Mesenchymal stem cell (in vitro differentiated cells and primary cell): ENCODE data around the gene SOX6.

Experiments used
- DNase-seq: peaks from one replicate; pipeline ENCODE4 v3.0.0-alpha.2; 2013
- H2AFZ ChIP-seq: one replicate; pipeline ENCODE4 v1.6.1; 2013; ENCODE audit warnings: low read depth, mild to moderate bottlenecking, control low read depth, inconsistent platforms, low read length, moderate library complexity
- H2AK5ac ChIP-seq: 2 replicates; pipeline ENCODE4 v1.6.1; 2013; ENCODE audit warnings: low read length, moderate library complexity, mild to moderate bottlenecking, inconsistent platforms; ENCODE audit not compliant: severe bottlenecking
- H2BK120ac ChIP-seq: one replicate; pipeline ENCODE4 v1.6.1; 2013; ENCODE audit warnings: low read depth, mild to moderate bottlenecking, inconsistent platforms, low read length, moderate library complexity
- H2BK12ac ChIP-seq, 2 experiments: one replicate each; pipeline ENCODE4 v1.6.1; 2013; ENCODE audit warnings: inconsistent platforms in 2 of 2, low read length in 2 of 2, mild to moderate bottlenecking in 2 of 2, moderate library complexity in 2 of 2, control low read depth in 1 of 2
- H2BK15ac ChIP-seq: one replicate; pipeline ENCODE4 v1.6.1; 2013; ENCODE audit warnings: mild to moderate bottlenecking, low read depth, inconsistent platforms; ENCODE audit not compliant: poor library complexity, severe bottlenecking
- H2BK5ac ChIP-seq: 2 replicates; pipeline ENCODE4 v1.6.1; 2013; ENCODE audit warnings: low read depth, mild to moderate bottlenecking, low read length, control low read depth, inconsistent platforms; ENCODE audit not compliant: poor library complexity, severe bottlenecking
- H3K14ac ChIP-seq, 2 experiments: one replicate each; pipeline ENCODE4 v1.6.1; 2013; ENCODE audit warnings: inconsistent platforms in 2 of 2, low read length in 2 of 2, control low read depth in 1 of 2, mild to moderate bottlenecking in 1 of 2, moderate library complexity in 1 of 2
- H3K18ac ChIP-seq, 2 experiments: one replicate each; pipeline ENCODE4 v1.6.1; 2013; ENCODE audit warnings: inconsistent platforms in 2 of 2, low read length in 2 of 2, control low read depth in 1 of 2, low read depth in 1 of 2, mild to moderate bottlenecking in 1 of 2
- H3K23ac ChIP-seq, 2 experiments: one replicate each; pipeline ENCODE4 v1.6.1; 2013; ENCODE audit warnings: inconsistent platforms in 2 of 2, low read length in 2 of 2, mild to moderate bottlenecking in 2 of 2, moderate library complexity in 2 of 2, control low read depth in 1 of 2
- H3K27ac ChIP-seq: 2 replicates; pipeline ENCODE4 v1.5.1; 2013; ENCODE audit warnings: mild to moderate bottlenecking, moderate library complexity, low read length, control low read depth, inconsistent platforms; ENCODE audit not compliant: poor library complexity, severe bottlenecking
- H3K27me3 ChIP-seq, 2 experiments: 2 replicates each; pipeline versions ENCODE4 v1.6.1 to v1.7.0; 2013; ENCODE audit warnings: low read length in 2 of 2, mild to moderate bottlenecking in 2 of 2, moderate library complexity in 2 of 2, control low read depth in 1 of 2, inconsistent platforms in 1 of 2; ENCODE audit not compliant: control insufficient read depth in 1 of 2, insufficient read depth in 1 of 2
- H3K36me3 ChIP-seq, 2 experiments: 2 replicates each; pipeline versions ENCODE4 v1.6.1 to v1.7.0; 2013; ENCODE audit warnings: low read length in 2 of 2, control low read depth in 1 of 2, inconsistent platforms in 1 of 2, low read depth in 1 of 2, mild to moderate bottlenecking in 1 of 2; ENCODE audit not compliant: insufficient read depth in 2 of 2, control insufficient read depth in 1 of 2
- H3K4ac ChIP-seq, 2 experiments: one replicate each; pipeline ENCODE4 v1.6.1; 2013; ENCODE audit warnings: inconsistent platforms in 2 of 2, low read length in 2 of 2, mild to moderate bottlenecking in 2 of 2, moderate library complexity in 2 of 2, control low read depth in 1 of 2, low read depth in 1 of 2
- H3K4me1 ChIP-seq: 2 replicates; pipeline ENCODE4 v1.6.1; 2013; ENCODE audit warnings: low read depth, low read length, control low read depth; ENCODE audit not compliant: control insufficient read depth, insufficient read depth
- H3K4me2 ChIP-seq: 2 replicates; pipeline ENCODE4 v1.6.1; 2013; ENCODE audit warnings: low read length, mild to moderate bottlenecking, inconsistent platforms; ENCODE audit not compliant: poor library complexity, severe bottlenecking
- H3K4me3 ChIP-seq, 2 experiments: 2 replicates each; pipeline versions ENCODE4 v1.5.1 to v1.7.0; 2013; ENCODE audit warnings: low read length in 2 of 2, mild to moderate bottlenecking in 2 of 2, control low read depth in 1 of 2, low read depth in 1 of 2; ENCODE audit not compliant: insufficient read depth in 1 of 2
- H3K79me1 ChIP-seq: replicated peaks from 2 replicates; pipeline ENCODE4 v1.6.1; 2013; ENCODE audit warnings: mild to moderate bottlenecking, control low read depth, low read length, inconsistent platforms; ENCODE audit not compliant: poor library complexity, severe bottlenecking
- H3K9ac ChIP-seq: 2 replicates; pipeline ENCODE4 v1.7.0; 2013; ENCODE audit warnings: mild to moderate bottlenecking, low read length, moderate library complexity
- H3K9me3 ChIP-seq: 2 replicates; pipeline ENCODE4 v1.7.0; 2013; ENCODE audit warnings: mild to moderate bottlenecking, low read length; ENCODE audit not compliant: control insufficient read depth
- H4K8ac ChIP-seq: one replicate; pipeline ENCODE4 v1.6.1; 2013; ENCODE audit warnings: inconsistent platforms, mild to moderate bottlenecking, low read length, moderate library complexity
- H4K91ac ChIP-seq: one replicate; pipeline ENCODE4 v1.6.1; 2013; ENCODE audit warnings: mild to moderate bottlenecking, low read length, inconsistent platforms
- WGBS: methylation state at CpG from one replicate; pipeline ENCODE4 v1.1.7; 2013; ENCODE audit warnings: mixed read lengths; 5-methylcytosine and 5-hydroxymethylcytosine counted together

SOX6 gene

DNA sequence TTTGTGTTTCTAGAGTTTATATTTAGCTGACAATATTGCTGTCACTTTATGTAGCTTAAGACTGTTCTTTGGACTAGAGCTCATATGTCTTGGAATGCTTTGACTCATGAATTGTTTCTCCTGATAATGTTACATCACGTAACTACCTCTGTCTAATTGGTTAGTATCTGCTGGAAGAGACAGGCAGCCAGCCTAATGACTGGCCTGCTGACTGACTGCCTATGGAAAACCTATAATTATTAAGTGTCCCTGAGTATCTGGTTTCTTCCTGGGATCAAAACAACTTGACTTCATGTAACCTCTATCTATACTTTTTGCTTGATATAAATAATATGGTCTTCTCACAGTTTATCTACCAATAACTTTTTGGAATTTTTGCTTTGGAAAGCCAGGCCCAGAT lies 9.4 kb downstream of the SOX6 start:
- no peak overlapping the region for H4K8ac ChIP-seq
- H3K27ac ChIP-seq = no peak overlapping the region
- H3K4me2 ChIP-seq = no peak overlapping the region
- H3K14ac ChIP-seq = no peak overlapping the region
- H3K23ac ChIP-seq = no peak overlapping the region
- no peak overlapping the region for H3K4ac ChIP-seq
- no peaks in the 10 kb centered on the region for H3K27me3 ChIP-seq
- no peak overlapping the region for H2AK5ac ChIP-seq
- H3K36me3 ChIP-seq = no peaks in the 10 kb centered on the region
- H3K4me3 ChIP-seq = no peak overlapping the region
- H3K9ac ChIP-seq = no peak overlapping the region
- H4K91ac ChIP-seq = no peak overlapping the region
- H3K4me1 ChIP-seq = no peaks in the 10 kb centered on the region
- peaks cover 7% of the 10 kb centered on the region for H3K79me1 ChIP-seq
- H2BK12ac ChIP-seq = no peak overlapping the region
- no peak overlapping the region for H2BK120ac ChIP-seq
- H3K18ac ChIP-seq = no peak overlapping the region
- WGBS = no CpG with 5 or more reads among the region's 1 CpG
- H3K9me3 ChIP-seq = no peaks in the 10 kb centered on the region
- H2BK5ac ChIP-seq = no peak overlapping the region
- no peak overlapping the region for H2AFZ ChIP-seq
- DNase-seq = peak; percentile 42
- H2BK15ac ChIP-seq = no peak overlapping the region

DNA sequence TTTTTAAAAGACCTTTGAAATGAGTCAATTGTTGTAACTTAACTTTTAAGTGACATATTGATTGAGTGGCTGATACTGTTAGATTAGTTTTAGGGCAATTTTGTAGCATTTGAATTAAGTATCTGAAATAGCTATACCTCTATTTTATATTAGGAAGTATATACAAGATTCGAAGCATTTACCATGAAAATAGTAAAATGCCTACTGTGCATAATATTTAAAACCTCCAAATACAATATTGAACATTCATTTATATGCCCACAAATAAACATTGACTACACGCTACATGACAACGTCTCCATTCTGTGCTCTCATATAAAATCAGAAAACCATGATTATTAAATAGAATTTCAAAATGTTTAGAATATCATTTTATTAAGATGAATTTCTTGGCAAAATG lies 14.5 kb downstream of the SOX6 start:
- H3K79me1 ChIP-seq = peaks cover 2% of the 10 kb centered on the region
- DNase-seq = no peak
- no peak overlapping the region for H2BK12ac ChIP-seq
- H2BK120ac ChIP-seq = no peak overlapping the region
- H4K8ac ChIP-seq = no peak overlapping the region
- no peak overlapping the region for H4K91ac ChIP-seq
- no peak overlapping the region for H3K18ac ChIP-seq
- H3K9me3 ChIP-seq = no peaks in the 10 kb centered on the region
- H2AK5ac ChIP-seq = no peak overlapping the region
- no peak overlapping the region for H3K14ac ChIP-seq
- H3K9ac ChIP-seq = no peak overlapping the region
- H3K36me3 ChIP-seq = peaks cover 0 to 2% of the 10 kb centered on the region in 2 experiments
- no peak overlapping the region for H2BK15ac ChIP-seq
- no peak overlapping the region for H3K4ac ChIP-seq
- WGBS = 82% methylated on average over 1 of the region's 3 CpGs
- H3K4me1 ChIP-seq = no peaks in the 10 kb centered on the region
- H3K27ac ChIP-seq = no peak overlapping the region
- no peak overlapping the region for H3K23ac ChIP-seq
- H3K4me3 ChIP-seq = no peak overlapping the region
- H3K4me2 ChIP-seq = no peak overlapping the region
- no peaks in the 10 kb centered on the region for H3K27me3 ChIP-seq
- no peak overlapping the region for H2BK5ac ChIP-seq
- H2AFZ ChIP-seq = no peak overlapping the region

DNA sequence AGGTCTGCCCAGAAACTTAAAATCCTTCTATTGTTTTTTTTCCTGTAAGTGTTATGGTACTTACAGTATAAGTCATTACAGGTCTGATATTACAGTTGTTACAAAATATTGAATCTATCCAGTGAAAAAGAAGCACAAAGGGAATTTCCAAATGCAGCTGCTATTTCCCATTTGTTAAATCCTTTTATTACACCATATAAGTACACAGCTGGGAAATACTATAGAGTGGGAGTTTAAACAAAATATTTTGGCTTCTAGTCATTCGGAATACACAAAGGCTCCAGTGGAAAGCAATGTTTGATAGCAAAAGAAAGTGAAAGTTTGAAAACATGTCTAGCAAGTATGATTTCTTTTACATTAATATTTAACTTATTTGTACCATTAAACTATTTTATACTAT lies 18.0 kb downstream of the SOX6 start:
- Histone ChIP-seq H2BK5ac (no peak overlapping the region), H3K9me3 (no peaks in the 10 kb centered on the region), H3K79me1 (no peaks in the 10 kb centered on the region), H3K4me3 (no peak overlapping the region), H4K8ac (no peak overlapping the region), H3K9ac (no peak overlapping the region), H3K23ac (no peak overlapping the region), H4K91ac (no peak overlapping the region), H3K4ac (no peak overlapping the region), H3K36me3 (peaks cover 0 to 2% of the 10 kb centered on the region in 2 experiments), H2BK120ac (no peak overlapping the region), H2BK15ac (no peak overlapping the region), H3K27me3 (no peaks in the 10 kb centered on the region), H3K14ac (no peak overlapping the region), H2BK12ac (no peak overlapping the region), H3K4me1 (no peaks in the 10 kb centered on the region), H2AK5ac (no peak overlapping the region), H3K18ac (no peak overlapping the region), H2AFZ (no peak overlapping the region), H3K4me2 (no peak overlapping the region), H3K27ac (no peak overlapping the region)
- WGBS = no CpG with 5 or more reads among the region's 1 CpG
- DNase-seq = peak; percentile 41

DNA sequence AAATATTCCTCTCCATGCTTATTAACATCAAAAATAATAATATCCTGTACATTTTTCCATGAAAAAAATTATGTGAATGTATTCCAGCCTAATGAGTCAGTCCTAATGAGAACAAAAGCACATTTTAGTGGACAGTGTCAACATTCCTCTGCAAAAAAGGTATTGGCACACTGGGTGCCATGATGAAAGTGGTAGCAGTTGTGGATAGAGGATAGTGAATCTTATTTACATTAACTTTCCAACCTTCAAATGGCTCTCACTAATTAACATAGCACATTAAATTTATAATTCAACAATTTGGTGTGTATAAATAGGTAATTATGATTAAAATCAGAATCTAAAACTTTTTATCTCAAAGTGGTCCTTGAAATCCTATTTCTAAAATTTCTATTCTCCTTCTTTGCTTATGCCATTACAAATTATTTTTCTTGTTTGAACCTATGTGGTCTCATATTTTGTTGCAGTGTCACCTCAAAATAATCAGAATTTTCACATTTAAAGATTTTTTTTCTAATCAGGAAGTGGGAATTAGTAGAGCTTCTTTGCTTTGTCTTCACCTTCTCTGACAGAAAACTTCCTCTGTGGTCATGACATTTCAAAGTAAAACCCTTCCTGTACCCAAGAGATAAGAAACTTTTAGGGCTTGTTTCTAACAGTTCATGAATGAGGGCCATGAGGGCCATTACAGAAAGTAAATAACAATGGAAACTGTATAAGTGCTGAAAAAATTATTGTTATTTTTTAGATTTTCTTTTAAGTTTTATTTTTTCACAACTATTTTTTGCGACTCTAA lies 18.7 kb downstream of the SOX6 start:
- Histone ChIP-seq H3K9me3 (no peaks in the 10 kb centered on the region), H4K8ac (no peak overlapping the region), H4K91ac (no peak overlapping the region), H2BK5ac (no peak overlapping the region), H3K14ac (no peak overlapping the region), H3K4me3 (no peak overlapping the region), H3K9ac (no peak overlapping the region), H2BK12ac (no peak overlapping the region), H3K4me1 (no peaks in the 10 kb centered on the region), H2AK5ac (no peak overlapping the region), H3K4ac (no peak overlapping the region), H2BK15ac (no peak overlapping the region), H3K27ac (no peak overlapping the region), H2BK120ac (no peak overlapping the region), H2AFZ (no peak overlapping the region), H3K18ac (no peak overlapping the region), H3K36me3 (peaks cover 0 to 2% of the 10 kb centered on the region in 2 experiments), H3K23ac (no peak overlapping the region), H3K79me1 (no peaks in the 10 kb centered on the region), H3K4me2 (no peak overlapping the region), H3K27me3 (no peaks in the 10 kb centered on the region)
- no peak for DNase-seq
- WGBS = no CpG with 5 or more reads among the region's 1 CpG
